ENCODE results near the gene EPHA3. TPM values are rescaled to one million over a fixed set of nuclear protein-coding genes. Genes with fewer than 3 reads are reported as not detected.

Gene EPHA3
- total RNA-seq, 1 donor: 10.9 TPM

GRCh38 chr3:89300526-89300925 is 193.1 kb downstream of the EPHA3 start:
- Histone ChIP-seq H4K20me1 (ENCODE audit: insufficient read depth, low read length) (no peaks in the 10 kb centered on the region), H3K4me3 (ENCODE audit: insufficient read depth, low read length) (no peak overlapping the region), H3K9me3 (ENCODE audit: low read depth, low read length) (no peaks in the 10 kb centered on the region), H3K79me2 (ENCODE audit: insufficient read depth, low read length) (no peaks in the 10 kb centered on the region), H2AFZ (ENCODE audit: low read length) (no peak overlapping the region), H3K4me1 (ENCODE audit: insufficient read depth, low read length) (peaks cover 25% of the 10 kb centered on the region), H3K27ac (ENCODE audit: low read depth, low read length) (peak overlapping the region; percentile 55), H3K4me2 (ENCODE audit: insufficient read depth, low read length) (peak overlapping the region; percentile 66), H3K27me3 (ENCODE audit: insufficient read depth, low read length) (no peaks in the 10 kb centered on the region), H3K36me3 (ENCODE audit: insufficient read depth, low read length) (no peaks in the 10 kb centered on the region)
- no peak for DNase-seq (ENCODE audit: insufficient read length, low spot score, missing footprints)
- TF ChIP-seq CTCF (IDR thresholded peaks at IDR 0.05; ENCODE audit: extremely low read depth, low read depth, low read length): no peak

GRCh38 chr3:89300981-89301380 is 193.6 kb downstream of the EPHA3 start:
- Histone ChIP-seq H3K4me1 (ENCODE audit: insufficient read depth, low read length) (peaks cover 25% of the 10 kb centered on the region), H3K4me2 (ENCODE audit: insufficient read depth, low read length) (peak overlapping the region; percentile 66), H3K27ac (ENCODE audit: low read depth, low read length) (peak overlapping the region; percentile 55), H3K4me3 (ENCODE audit: insufficient read depth, low read length) (no peak overlapping the region), H4K20me1 (ENCODE audit: insufficient read depth, low read length) (no peaks in the 10 kb centered on the region), H3K27me3 (ENCODE audit: insufficient read depth, low read length) (no peaks in the 10 kb centered on the region), H3K36me3 (ENCODE audit: insufficient read depth, low read length) (no peaks in the 10 kb centered on the region), H3K9me3 (ENCODE audit: low read depth, low read length) (no peaks in the 10 kb centered on the region), H2AFZ (ENCODE audit: low read length) (no peak overlapping the region), H3K79me2 (ENCODE audit: insufficient read depth, low read length) (no peaks in the 10 kb centered on the region)
- DNase-seq (ENCODE audit: insufficient read length, low spot score, missing footprints): no peak
- TF ChIP-seq CTCF (IDR thresholded peaks at IDR 0.05; ENCODE audit: extremely low read depth, low read depth, low read length): no peak

- H4K20me1 ChIP-seq (ENCODE audit: insufficient read depth, low read length): no peaks in the 10 kb centered on the region
- TF ChIP-seq CTCF (IDR thresholded peaks at IDR 0.05; ENCODE audit: extremely low read depth, low read depth, low read length): no peak
- H3K27me3 ChIP-seq (ENCODE audit: insufficient read depth, low read length): no peaks in the 10 kb centered on the region
- DNase-seq (ENCODE audit: insufficient read length, low spot score, missing footprints): peak; percentile 66
- no peak overlapping the region for H3K4me3 ChIP-seq (ENCODE audit: insufficient read depth, low read length)
- no peaks in the 10 kb centered on the region for H3K36me3 ChIP-seq (ENCODE audit: insufficient read depth, low read length)
- H3K79me2 ChIP-seq (ENCODE audit: insufficient read depth, low read length): no peaks in the 10 kb centered on the region
- H3K4me1 ChIP-seq (ENCODE audit: insufficient read depth, low read length): peaks cover 25% of the 10 kb centered on the region
- H3K27ac ChIP-seq (ENCODE audit: low read depth, low read length): peak overlapping the region; percentile 36
- peak overlapping the region; percentile 48 for H3K4me2 ChIP-seq (ENCODE audit: insufficient read depth, low read length)
- H2AFZ ChIP-seq (ENCODE audit: low read length): peak overlapping the region; percentile 37
- H3K9me3 ChIP-seq (ENCODE audit: low read depth, low read length): no peaks in the 10 kb centered on the region
Observed at GRCh38 chr3:89303701-89304100, 196.3 kb downstream of the EPHA3 start.

- no peaks in the 10 kb centered on the region for H4K20me1 ChIP-seq (ENCODE audit: insufficient read depth, low read length)
- no peak for DNase-seq (ENCODE audit: insufficient read length, low spot score, missing footprints)
- H3K27ac ChIP-seq (ENCODE audit: low read depth, low read length): no peak overlapping the region
- no peak overlapping the region for H2AFZ ChIP-seq (ENCODE audit: low read length)
- H3K9me3 ChIP-seq (ENCODE audit: low read depth, low read length): no peaks in the 10 kb centered on the region
- TF ChIP-seq CTCF (IDR thresholded peaks at IDR 0.05; ENCODE audit: extremely low read depth, low read depth, low read length): no peak
- peaks cover 12% of the 10 kb centered on the region for H3K4me1 ChIP-seq (ENCODE audit: insufficient read depth, low read length)
- no peaks in the 10 kb centered on the region for H3K79me2 ChIP-seq (ENCODE audit: insufficient read depth, low read length)
- no peak overlapping the region for H3K4me2 ChIP-seq (ENCODE audit: insufficient read depth, low read length)
- no peaks in the 10 kb centered on the region for H3K36me3 ChIP-seq (ENCODE audit: insufficient read depth, low read length)
- H3K4me3 ChIP-seq (ENCODE audit: insufficient read depth, low read length): no peak overlapping the region
- H3K27me3 ChIP-seq (ENCODE audit: insufficient read depth, low read length): no peaks in the 10 kb centered on the region
Observed at GRCh38 chr3:89306540-89306939, 199.1 kb downstream of the EPHA3 start.

Measured in osteoblast (primary cell).